H1 (cell line): ENCODE data around the gene MYH11. TPM values are rescaled to one million over a fixed set of nuclear protein-coding genes. Genes with fewer than 3 reads are reported as not detected.

Experiments
- CTCF ChIA-PET: fragments of 300-600 bp; sonication (Branson Sonifier 250); formaldehyde crosslinking; loops from one replicate; lab custom pipeline; 2021; ENCODE audit not compliant: partially characterized antibody; lab: Charles Lee
- POLR2A ChIA-PET: fragments of 300-600 bp; sonication (Branson Sonifier 250); formaldehyde crosslinking; loops from one replicate; lab custom pipeline; 2021; ENCODE audit warnings: inconsistent platforms; ENCODE audit not compliant: partially characterized antibody; lab: Charles Lee
- DNase-seq, 2 experiments: peaks; one replicate each; pipeline versions ENCODE4 v3.0.0 to v3.0.0-alpha.2; 2010 to 2022; ENCODE audit warnings: low spot score in 2 of 2, low read depth in 1 of 2, mixed read lengths in 1 of 2
- FAIRE-seq: peaks from 2 replicates; lab custom pipeline; 2011; peaks lifted over from hg19 to GRCh38; lab: Jason Lieb, UNC
- H2AFZ ChIP-seq: 2 replicates; pipeline ENCODE4 v1.8.1; 2012; ENCODE audit warnings: low read length, inconsistent platforms
- H2AK5ac ChIP-seq: 2 replicates; pipeline ENCODE4 v1.6.1; 2013; ENCODE audit warnings: low read depth, low read length
- H2BK120ac ChIP-seq: replicated peaks from 2 replicates; pipeline ENCODE3; 2013; ENCODE audit warnings: low read depth, low read length, inconsistent platforms
- H2BK12ac ChIP-seq: 2 replicates; pipeline ENCODE4 v1.6.1; 2013; ENCODE audit warnings: low read depth, low read length
- H2BK15ac ChIP-seq: 2 replicates; pipeline ENCODE4 v1.6.1; 2013; ENCODE audit warnings: low read length
- H2BK20ac ChIP-seq: 2 replicates; pipeline ENCODE4 v1.6.1; 2013; ENCODE audit warnings: low read length
- H2BK5ac ChIP-seq: 2 replicates; pipeline ENCODE4 v1.6.1; 2013; ENCODE audit warnings: low read depth, low read length
- H3K14ac ChIP-seq: 2 replicates; pipeline ENCODE4 v1.6.1; 2013; ENCODE audit warnings: inconsistent platforms; ENCODE audit not compliant: insufficient read length
- H3K18ac ChIP-seq: 2 replicates; pipeline ENCODE4 v1.6.1; 2013; ENCODE audit warnings: low read length; ENCODE audit errors: extremely low read depth
- H3K23ac ChIP-seq: 2 replicates; pipeline ENCODE4 v1.6.1; 2013; ENCODE audit warnings: inconsistent platforms; ENCODE audit not compliant: insufficient read length
- H3K23me2 ChIP-seq: 2 replicates; pipeline ENCODE4 v1.6.1; 2013; ENCODE audit warnings: low read depth, low read length
- H3K27ac ChIP-seq: 2 replicates; pipeline ENCODE4 v1.6.1; 2011; ENCODE audit warnings: low read depth, low read length, inconsistent platforms
- H3K27me3 ChIP-seq, 4 experiments: replicated peaks in 1 of 4; 1 replicate in 1 of 4; 2 replicates in 3 of 4; pipeline versions ENCODE4 v1.6.1 to v1.8.1; 2011 to 2013; ENCODE audit warnings: low read length in 3 of 4, mild to moderate bottlenecking in 3 of 4, inconsistent platforms in 2 of 4, mixed read lengths in 2 of 4, moderate library complexity in 1 of 4; ENCODE audit not compliant: control insufficient read depth in 3 of 4, insufficient read depth in 3 of 4; ENCODE audit errors: extremely low read depth in 1 of 4
- H3K36me3 ChIP-seq, 4 experiments: 2 replicates each; pipeline versions ENCODE4 v1.6.1 to v1.8.1; 2011 to 2013; ENCODE audit warnings: mild to moderate bottlenecking in 4 of 4, low read length in 3 of 4, moderate library complexity in 2 of 4, control low read depth in 1 of 4, inconsistent platforms in 1 of 4; ENCODE audit not compliant: insufficient read depth in 4 of 4, control insufficient read depth in 2 of 4
- H3K4ac ChIP-seq: replicated peaks from 2 replicates; pipeline ENCODE3; 2013; ENCODE audit warnings: low read length, low read depth, mixed read lengths, inconsistent platforms; ENCODE audit not compliant: insufficient read length
- H3K4me1 ChIP-seq, 4 experiments: replicated peaks in 1 of 4; 1 replicate in 1 of 4; 2 replicates in 3 of 4; pipeline versions ENCODE4 v1.6.1 to v1.8.1; 2011 to 2013; ENCODE audit warnings: low read length in 3 of 4, inconsistent platforms in 2 of 4, mixed read lengths in 1 of 4; ENCODE audit not compliant: insufficient read depth in 4 of 4, control insufficient read depth in 3 of 4
- H3K4me2 ChIP-seq, 2 experiments: 2 replicates each; pipeline versions ENCODE4 v1.6.1 to v1.8.1; 2011 to 2013; ENCODE audit warnings: low read depth in 2 of 2, low read length in 2 of 2, control low read depth in 1 of 2, inconsistent platforms in 1 of 2, mild to moderate bottlenecking in 1 of 2; ENCODE audit not compliant: insufficient read depth in 1 of 2
- H3K4me3 ChIP-seq, 4 experiments: fragments of 200-600, 300-600 bp in 1 of 4; sonication (generic), shearing (Covaris generic), sonication (Bioruptor Twin) in 1 of 4; 2 replicates each; pipeline versions ENCODE4 v1.5.1 to v1.8.1; 2011 to 2016; ENCODE audit warnings: low read length in 4 of 4, low read depth in 3 of 4, control low read depth in 2 of 4, inconsistent platforms in 2 of 4, mild to moderate bottlenecking in 2 of 4, mixed read lengths in 1 of 4, moderate library complexity in 1 of 4; ENCODE audit not compliant: insufficient read depth in 2 of 4; ENCODE audit errors: extremely low read depth in 1 of 4
- H3K56ac ChIP-seq: replicated peaks from 2 replicates; pipeline ENCODE3; 2013; ENCODE audit warnings: low read depth, mild to moderate bottlenecking, mixed read lengths, low read length, inconsistent platforms; ENCODE audit not compliant: insufficient read length
- H3K79me1 ChIP-seq: 2 replicates; pipeline ENCODE4 v1.6.1; 2013; ENCODE audit warnings: low read depth, low read length, control low read depth
- H3K79me2 ChIP-seq, 2 experiments: 2 replicates each; pipeline versions ENCODE4 v1.6.1 to v1.8.1; 2012 to 2013; ENCODE audit warnings: low read length in 2 of 2, mild to moderate bottlenecking in 2 of 2, inconsistent platforms in 1 of 2; ENCODE audit not compliant: insufficient read depth in 2 of 2, control insufficient read depth in 1 of 2
- H3K9ac ChIP-seq, 4 experiments: replicated peaks in 1 of 4; 1 replicate in 1 of 4; 2 replicates in 3 of 4; pipeline versions ENCODE4 v1.6.1 to v1.8.1; 2011 to 2013; ENCODE audit warnings: low read depth in 3 of 4, low read length in 3 of 4, control low read depth in 2 of 4, mild to moderate bottlenecking in 2 of 4, moderate library complexity in 2 of 4, inconsistent platforms in 1 of 4; ENCODE audit errors: extremely low read depth in 1 of 4
- H3K9me3 ChIP-seq, 2 experiments: 2 replicates each; pipeline versions ENCODE4 v1.6.1 to v1.8.1; 2012 to 2013; ENCODE audit warnings: mild to moderate bottlenecking in 2 of 2, moderate library complexity in 2 of 2, control low read depth in 1 of 2, inconsistent platforms in 1 of 2, low read depth in 1 of 2, low read length in 1 of 2, mixed read lengths in 1 of 2; ENCODE audit not compliant: insufficient read depth in 2 of 2
- H4K20me1 ChIP-seq, 2 experiments: replicated peaks in 1 of 2; 2 replicates each; pipeline versions ENCODE3 to v1.8.1; 2011 to 2013; ENCODE audit warnings: inconsistent platforms in 2 of 2, low read length in 2 of 2, mild to moderate bottlenecking in 1 of 2; ENCODE audit not compliant: insufficient read depth in 2 of 2, control insufficient read depth in 1 of 2
- H4K5ac ChIP-seq: 2 replicates; pipeline ENCODE4 v1.6.1; 2013; ENCODE audit warnings: low read length, low read depth, mixed read lengths, inconsistent platforms; ENCODE audit not compliant: insufficient read length
- H4K8ac ChIP-seq: 2 replicates; pipeline ENCODE4 v1.8.0; 2013; ENCODE audit warnings: mild to moderate bottlenecking, moderate library complexity, low read length, inconsistent platforms; ENCODE audit not compliant: insufficient read depth; ENCODE audit errors: extremely low read depth
- H4K91ac ChIP-seq: replicated peaks from 2 replicates; pipeline ENCODE3; 2013; ENCODE audit warnings: low read length, mixed read lengths, inconsistent platforms; ENCODE audit not compliant: insufficient read length
- GTF2F1 ChIP-seq: IDR thresholded peaks from 2 replicates; pipeline ENCODE4 v1.6.1; 2012; ENCODE audit warnings: low read depth, low read length, improper control_type of control experiment, borderline replicate concordance
- MAFK ChIP-seq: IDR thresholded peaks from 2 replicates; pipeline ENCODE4 v1.6.1; 2012; ENCODE audit warnings: low read depth, mild to moderate bottlenecking, improper control_type of control experiment, low read length
- WGBS, 2 experiments: shearing (Covaris generic) in 1 of 2; methylation state at CpG; one replicate each; pipeline versions ENCODE4 v1.1.6 to v1.1.7; 2013 to 2015; ENCODE audit warnings: low lambda C conversion rate in 2 of 2, mixed read lengths in 2 of 2, inconsistent platforms in 1 of 2, low coverage in 1 of 2, missing lambda C conversion rate in 1 of 2; ENCODE audit not compliant: insufficient replicate concordance in 2 of 2, insufficient coverage in 1 of 2, insufficient read length in 1 of 2; ENCODE audit errors: extremely low coverage in 1 of 2, missing lambda C conversion rate in 1 of 2; 5-methylcytosine and 5-hydroxymethylcytosine counted together
- polyA plus RNA-seq, 7 experiments: library from polyadenylated mRNA; depleted of rRNA in 3 of 7; stranded (reverse) in 5 of 7; unstranded in 2 of 7; fragments of >200 nt in 5 of 7; fragments of 200-250 nt in 2 of 7; gene quantifications; 1 replicate in 5 of 7; 2 replicates in 1 of 7; 4 replicates in 1 of 7; pipeline versions ENCODE4 v1.2.1 to v1.2.3, GENCODE V29; 2011 to 2013; ENCODE audit warnings: missing spikeins in 2 of 7, mixed read lengths in 2 of 7
- total RNA-seq: library from RNA; stranded (reverse); fragmentation: NEBNext Ultra II Directional; extraction: Animal tissue kit (Norgen Biotek cat#: 25700); gene quantifications from 2 replicates; pipeline ENCODE4 v1.2.1, GENCODE V29; 2021

The MYH11 gene
- total and polyA plus RNA-seq, 2 of the 8 experiments (the other 6 are each of a cell fraction or from before 2014, with no cell fraction given): 0.11 to 0.78 TPM

GRCh38 chr16:15703029-15703736 is 153.6 kb downstream of the MYH11 start:
- H3K23me2 ChIP-seq: no peaks in the 10 kb centered on the region
- no peak overlapping the region for H4K8ac ChIP-seq
- H3K79me1 ChIP-seq: no peaks in the 10 kb centered on the region; the same call in 1 of the 2 replicates
- no peak overlapping the region for H3K56ac ChIP-seq
- H3K18ac ChIP-seq: no peak overlapping the region
- DNase-seq: no peak
- H3K14ac ChIP-seq: no peak overlapping the region
- no peak overlapping the region for H4K91ac ChIP-seq
- TF ChIP-seq GTF2F1 (no peak), MAFK (no peak)
- H4K5ac ChIP-seq: no peak overlapping the region
- H3K36me3 ChIP-seq: peaks cover 0 to 17% (median 8%) of the 10 kb centered on the region in 4 experiments; a peak in 5 of 8 replicates
- no peak overlapping the region for H2BK120ac ChIP-seq
- no peak overlapping the region for H3K27ac ChIP-seq
- no peak overlapping the region for H3K23ac ChIP-seq
- no peak overlapping the region for H3K9ac ChIP-seq
- FAIRE-seq: no peak
- H2BK15ac ChIP-seq: no peak overlapping the region
- no peaks in the 10 kb centered on the region for H4K20me1 ChIP-seq
- WGBS, 2 experiments: 86% methylated on average over 14 of the region's 14 CpGs; no CpG with 5 or more reads in 1 of the 2 experiments
- H3K9me3 ChIP-seq: no peaks in the 10 kb centered on the region
- POLR2A ChIA-PET: no interaction called here
- no peak overlapping the region for H2BK12ac ChIP-seq
- no peak overlapping the region for H2AFZ ChIP-seq
- H3K4me2 ChIP-seq: no peak overlapping the region
- H3K4ac ChIP-seq: no peak overlapping the region
- H3K79me2 ChIP-seq: no peaks in the 10 kb centered on the region
- H3K4me1 ChIP-seq: no peaks in the 10 kb centered on the region; a peak in 1 of 7 replicates
- no peak overlapping the region for H2BK20ac ChIP-seq
- no peak overlapping the region for H2AK5ac ChIP-seq
- no peak overlapping the region for H2BK5ac ChIP-seq
- no peaks in the 10 kb centered on the region for H3K27me3 ChIP-seq
- CTCF ChIA-PET: interaction anchor here (0.6 to 3.2 kb wide), 11 partner anchors 10 to 144 kb away, joined by 3 to 23 read pairs (median 4); no protein-coding TSS in a partner anchor
- no peak overlapping the region for H3K4me3 ChIP-seq
